ENCODE measurements around the gene CHKB.

DNA sequence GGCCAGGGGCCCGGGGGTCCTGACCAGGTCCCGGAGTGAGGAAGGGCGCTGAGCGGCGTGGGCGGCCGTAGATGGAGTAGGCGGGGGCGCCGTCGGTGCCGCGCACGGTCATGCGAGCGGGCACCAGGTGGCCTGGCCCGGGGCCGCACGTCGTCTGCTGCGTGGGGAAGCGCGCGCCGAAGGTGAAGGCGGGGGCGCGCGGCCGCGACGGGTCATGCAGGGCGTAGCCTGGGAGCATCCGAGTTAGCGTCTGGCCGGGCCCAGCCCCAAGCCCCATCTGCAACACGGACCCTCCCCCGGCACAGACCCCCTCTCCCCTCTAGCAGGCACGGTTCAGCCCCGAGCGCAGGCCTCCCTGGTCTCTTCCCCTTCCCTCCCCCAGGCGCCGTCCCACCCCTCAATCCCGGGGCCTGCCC, 51.1 kb downstream of the CHKB start:
- no peak for TF ChIP-seq EZH2phosphoT487 (IDR thresholded peaks at IDR 0.05; ENCODE audit: borderline replicate concordance)
- TF ChIP-seq, protein P1, sequence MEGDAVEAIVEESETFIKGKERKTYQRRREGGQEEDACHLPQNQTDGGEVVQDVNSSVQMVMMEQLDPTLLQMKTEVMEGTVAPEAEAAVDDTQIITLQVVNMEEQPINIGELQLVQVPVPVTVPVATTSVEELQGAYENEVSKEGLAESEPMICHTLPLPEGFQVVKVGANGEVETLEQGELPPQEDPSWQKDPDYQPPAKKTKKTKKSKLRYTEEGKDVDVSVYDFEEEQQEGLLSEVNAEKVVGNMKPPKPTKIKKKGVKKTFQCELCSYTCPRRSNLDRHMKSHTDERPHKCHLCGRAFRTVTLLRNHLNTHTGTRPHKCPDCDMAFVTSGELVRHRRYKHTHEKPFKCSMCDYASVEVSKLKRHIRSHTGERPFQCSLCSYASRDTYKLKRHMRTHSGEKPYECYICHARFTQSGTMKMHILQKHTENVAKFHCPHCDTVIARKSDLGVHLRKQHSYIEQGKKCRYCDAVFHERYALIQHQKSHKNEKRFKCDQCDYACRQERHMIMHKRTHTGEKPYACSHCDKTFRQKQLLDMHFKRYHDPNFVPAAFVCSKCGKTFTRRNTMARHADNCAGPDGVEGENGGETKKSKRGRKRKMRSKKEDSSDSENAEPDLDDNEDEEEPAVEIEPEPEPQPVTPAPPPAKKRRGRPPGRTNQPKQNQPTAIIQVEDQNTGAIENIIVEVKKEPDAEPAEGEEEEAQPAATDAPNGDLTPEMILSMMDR (IDR thresholded peaks at IDR 0.05 in 2 of 3, conservative IDR thresholded peaks at IDR 0.05 in 1 of 3; ENCODE audit: borderline replicate concordance in 1 of 3, insufficient read depth in 1 of 3, low read depth in 2 of 3, low read length in 2 of 3) = no peak
